ENCODE results near the gene STIM1.
"Not testable (repeated sequence)": the region's sequence is repeated elsewhere in the genome, so short reads cannot be mapped to it uniquely, and the experiment has no call there.

STIM1 gene

DNA sequence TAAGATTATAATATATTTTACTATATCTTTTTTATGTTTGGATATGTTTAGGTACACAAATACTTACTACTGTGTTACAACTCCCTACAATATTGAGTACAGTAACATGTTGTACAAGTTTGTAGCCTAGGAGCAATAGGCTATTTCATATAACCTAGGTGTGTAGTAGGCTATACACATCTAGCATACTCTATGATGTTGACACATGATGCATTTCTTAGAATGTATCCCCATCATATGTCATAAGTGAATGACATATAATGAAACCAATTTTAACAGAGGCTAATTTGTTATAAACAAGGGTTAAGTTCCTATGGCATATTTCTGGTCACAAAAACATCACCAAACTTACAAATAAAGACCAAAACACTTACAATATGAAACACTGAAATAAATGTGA, 152.7 kb downstream of the STIM1 start:
- TF ChIP-seq, protein P1, sequence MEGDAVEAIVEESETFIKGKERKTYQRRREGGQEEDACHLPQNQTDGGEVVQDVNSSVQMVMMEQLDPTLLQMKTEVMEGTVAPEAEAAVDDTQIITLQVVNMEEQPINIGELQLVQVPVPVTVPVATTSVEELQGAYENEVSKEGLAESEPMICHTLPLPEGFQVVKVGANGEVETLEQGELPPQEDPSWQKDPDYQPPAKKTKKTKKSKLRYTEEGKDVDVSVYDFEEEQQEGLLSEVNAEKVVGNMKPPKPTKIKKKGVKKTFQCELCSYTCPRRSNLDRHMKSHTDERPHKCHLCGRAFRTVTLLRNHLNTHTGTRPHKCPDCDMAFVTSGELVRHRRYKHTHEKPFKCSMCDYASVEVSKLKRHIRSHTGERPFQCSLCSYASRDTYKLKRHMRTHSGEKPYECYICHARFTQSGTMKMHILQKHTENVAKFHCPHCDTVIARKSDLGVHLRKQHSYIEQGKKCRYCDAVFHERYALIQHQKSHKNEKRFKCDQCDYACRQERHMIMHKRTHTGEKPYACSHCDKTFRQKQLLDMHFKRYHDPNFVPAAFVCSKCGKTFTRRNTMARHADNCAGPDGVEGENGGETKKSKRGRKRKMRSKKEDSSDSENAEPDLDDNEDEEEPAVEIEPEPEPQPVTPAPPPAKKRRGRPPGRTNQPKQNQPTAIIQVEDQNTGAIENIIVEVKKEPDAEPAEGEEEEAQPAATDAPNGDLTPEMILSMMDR (IDR thresholded peaks at IDR 0.05; ENCODE audit: low read depth, low read length) = no peak
- no peak for DNase-seq (ENCODE audit: extremely low read depth, low read depth)

DNA sequence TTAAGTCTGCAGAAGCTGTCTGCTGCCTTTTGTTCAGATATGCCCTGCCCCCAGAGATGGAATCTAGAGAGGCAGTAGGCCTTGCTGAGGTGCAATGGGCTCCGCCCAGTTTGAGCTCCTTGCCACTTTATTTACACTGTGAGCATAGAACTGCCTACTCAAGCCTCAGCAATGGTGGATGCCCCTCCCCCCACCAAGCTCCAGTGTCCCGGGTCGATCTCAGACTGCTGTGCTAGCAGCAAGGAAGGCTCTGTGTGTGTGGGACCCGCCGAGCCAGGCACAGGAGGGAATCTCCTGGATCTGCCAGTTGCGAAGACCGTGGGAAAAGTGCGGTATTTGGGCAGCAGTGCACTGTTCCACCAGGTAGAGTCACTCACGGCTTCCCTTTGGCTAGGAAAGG, 161.1 kb downstream of the STIM1 start:
- DNase-seq (ENCODE audit: extremely low read depth, low read depth) = not testable (repeated sequence)

DNA sequence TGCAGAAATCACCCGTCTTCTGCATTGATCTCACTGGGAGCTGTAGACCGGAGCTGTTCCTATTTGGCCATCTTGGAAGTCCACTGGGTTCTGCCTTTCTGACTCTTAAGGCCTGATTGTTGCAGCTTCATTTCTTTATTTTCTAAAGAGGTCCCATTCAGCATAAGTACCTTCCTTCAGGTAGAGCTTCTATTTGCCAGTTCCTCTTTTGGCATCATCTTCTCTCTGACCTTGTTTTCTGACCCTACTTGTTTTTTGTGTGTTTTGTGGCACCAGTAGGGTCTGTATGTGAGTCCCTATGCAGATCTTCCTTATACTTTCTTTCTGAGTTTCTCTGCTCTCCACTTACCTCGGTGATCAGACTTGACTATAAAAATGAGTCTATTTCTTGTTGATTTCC, 161.7 kb downstream of the STIM1 start:
- DNase-seq (ENCODE audit: extremely low read depth, low read depth) = no peak
- TF ChIP-seq, protein P1 (IDR thresholded peaks at IDR 0.05; ENCODE audit: low read depth, low read length) = no peak

DNA sequence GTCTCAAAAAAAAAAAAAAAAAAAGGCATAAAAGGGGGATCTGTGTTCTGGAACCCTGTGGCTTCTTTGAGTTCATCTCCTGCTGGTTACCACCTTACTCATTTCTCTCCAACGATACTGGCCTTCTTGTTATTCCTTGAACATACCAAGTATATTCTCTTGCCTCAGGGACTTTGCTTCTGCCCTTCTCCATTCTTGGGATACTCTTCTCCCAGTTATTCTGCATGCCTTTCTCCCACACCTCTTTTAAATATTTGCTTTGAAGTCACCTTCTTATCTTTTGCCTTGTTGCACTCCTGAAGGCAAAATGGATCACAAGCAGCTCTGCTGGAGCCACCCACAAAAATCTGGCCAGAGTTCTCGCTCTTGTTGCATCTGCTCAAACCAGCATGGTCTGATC, 163.2 kb downstream of the STIM1 start:
- DNase-seq (ENCODE audit: extremely low read depth, low read depth) = no peak
- TF ChIP-seq, protein P1 (IDR thresholded peaks at IDR 0.05; ENCODE audit: low read depth, low read length) = no peak

DNA sequence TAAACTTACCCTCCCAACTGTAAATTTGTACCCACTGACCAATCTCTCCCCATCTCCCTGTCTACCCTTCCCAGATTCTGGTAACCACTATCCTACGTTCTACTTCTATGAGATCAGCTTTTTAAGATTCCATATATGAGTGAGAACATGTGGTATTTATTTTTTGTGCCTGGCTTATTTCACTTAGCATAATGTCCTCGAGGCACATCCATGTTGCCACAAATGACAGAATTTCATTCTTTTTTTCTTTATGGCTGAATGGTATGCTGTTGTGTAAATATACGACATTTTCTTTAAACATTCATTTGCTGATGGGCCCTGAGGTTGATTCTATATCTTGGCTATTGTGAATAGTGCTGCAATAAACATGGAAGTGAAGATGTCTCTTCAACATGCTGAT, 164.4 kb downstream of the STIM1 start:
- no peak for DNase-seq (ENCODE audit: extremely low read depth, low read depth)
- TF ChIP-seq, protein P1 (IDR thresholded peaks at IDR 0.05; ENCODE audit: low read depth, low read length) = no peak

DNA sequence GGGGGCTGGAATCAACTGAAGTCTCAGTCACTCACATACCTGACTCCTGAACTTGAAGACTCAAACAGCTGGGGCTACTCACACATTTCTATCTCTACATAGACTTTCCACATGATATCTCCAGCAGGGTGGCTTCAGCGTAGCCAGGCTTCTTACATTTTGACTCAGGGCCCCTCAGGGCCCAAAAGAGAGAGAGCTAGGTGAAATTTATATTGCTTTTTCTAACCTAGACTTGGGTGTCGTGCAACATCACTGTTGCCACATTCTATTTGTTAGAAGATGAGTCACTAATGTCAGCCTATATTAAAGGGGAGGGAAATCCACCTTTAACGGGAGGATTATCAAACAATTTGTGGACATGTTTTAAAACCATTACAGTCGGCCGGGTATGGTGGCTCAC, 167.2 kb downstream of the STIM1 start:
- TF ChIP-seq, protein P1 (IDR thresholded peaks at IDR 0.05; ENCODE audit: low read depth, low read length) = no peak
- DNase-seq (ENCODE audit: extremely low read depth, low read depth) = no peak

DNA sequence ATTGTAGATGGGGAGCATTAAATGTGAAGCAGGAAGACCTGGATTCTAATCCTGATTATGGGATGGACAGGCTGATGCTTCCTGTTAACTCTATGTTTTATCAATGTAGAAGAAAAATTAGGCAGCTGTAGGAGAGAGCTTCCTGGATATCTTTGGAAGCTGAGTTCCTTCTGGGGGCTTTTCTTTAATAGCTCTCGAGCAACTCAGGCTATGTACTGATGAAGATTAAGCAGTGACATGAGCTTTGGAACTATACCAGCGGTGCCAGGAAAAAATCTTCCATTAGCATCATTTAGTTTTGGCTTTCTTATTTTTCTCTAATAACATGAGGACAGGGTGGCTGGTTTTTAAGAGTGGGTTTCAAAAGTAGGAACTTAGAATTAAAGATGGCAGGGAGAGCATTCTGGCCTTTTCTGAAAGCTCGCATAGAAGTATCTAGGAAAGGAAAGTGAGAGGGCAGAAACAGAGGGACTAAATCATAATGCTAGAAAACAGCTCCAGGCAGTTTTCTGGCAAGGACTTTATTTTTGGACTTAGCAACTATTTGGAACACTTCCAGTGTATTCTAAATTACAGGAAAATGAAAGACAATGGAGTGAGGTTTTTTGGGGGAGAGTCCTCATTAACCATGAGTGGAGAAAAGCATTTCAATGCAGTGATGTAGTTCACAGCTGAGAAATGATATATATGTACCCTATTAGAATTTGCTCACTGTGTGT, 169.9 kb downstream of the STIM1 start:
- DNase-seq (ENCODE audit: extremely low read depth, low read depth) = peak; percentile 20

More for the DNA sequence above, 169.9 kb downstream of the STIM1 start:
- TF ChIP-seq, protein P1 (IDR thresholded peaks at IDR 0.05; ENCODE audit: low read depth, low read length) = no peak

Data from AG09319 (cell line).